CD14-positive monocyte (primary cell): ENCODE measurements around the gene BMS1. TPM values are rescaled to one million over a fixed set of nuclear protein-coding genes. Genes with fewer than 3 reads are reported as not detected.

Source experiments
- DNase-seq, 3 donors: peaks; one replicate each; pipeline ENCODE4 v3.0.0-alpha.2; 2011 to 2022
- H2AFZ ChIP-seq: 2 replicates; pipeline ENCODE4 v1.6.0; 2012; ENCODE audit warnings: mild to moderate bottlenecking, low read depth, low read length, inconsistent platforms; ENCODE audit not compliant: insufficient read depth, poor library complexity, severe bottlenecking
- H3K27ac ChIP-seq, 2 donors: 1 replicate in 1 of 2; 2 replicates in 1 of 2; pipeline ENCODE4 v1.5.1; 2012 to 2013; ENCODE audit warnings: low read length in 2 of 2, control low read depth in 1 of 2, inconsistent platforms in 1 of 2, low read depth in 1 of 2, mild to moderate bottlenecking in 1 of 2
- H3K27me3 ChIP-seq, 2 donors: one replicate each; pipeline versions ENCODE4 v1.6.0 to v1.6.1; 2011 to 2013; ENCODE audit warnings: low read length in 2 of 2; ENCODE audit not compliant: control insufficient read depth in 2 of 2, insufficient read depth in 2 of 2
- H3K36me3 ChIP-seq, 2 donors: replicated peaks in 1 of 2; 1 replicate in 1 of 2; 2 replicates in 1 of 2; pipeline versions ENCODE4 v1.5.1 to v1.6.1; 2012 to 2013; ENCODE audit warnings: low read length in 2 of 2, control low read depth in 1 of 2, inconsistent platforms in 1 of 2, mild to moderate bottlenecking in 1 of 2; ENCODE audit not compliant: insufficient read depth in 2 of 2, control insufficient read depth in 1 of 2
- H3K4me1 ChIP-seq, 2 donors: 1 replicate in 1 of 2; 2 replicates in 1 of 2; pipeline versions ENCODE4 v1.5.1 to v1.6.1; 2012 to 2013; ENCODE audit warnings: low read length in 2 of 2, control low read depth in 1 of 2, inconsistent platforms in 1 of 2, mild to moderate bottlenecking in 1 of 2, moderate library complexity in 1 of 2; ENCODE audit not compliant: insufficient read depth in 2 of 2, control insufficient read depth in 1 of 2
- H3K4me2 ChIP-seq: replicated peaks from 2 replicates; pipeline ENCODE3; 2012; ENCODE audit warnings: low read length, moderate library complexity, mild to moderate bottlenecking; ENCODE audit not compliant: poor library complexity, severe bottlenecking; ENCODE audit errors: extremely low read depth
- H3K4me3 ChIP-seq, 3 experiments: fragments of 200-600 bp in 1 of 3; sonication (generic) in 1 of 3; replicated peaks in 1 of 3; 1 replicate in 2 of 3; 2 replicates in 1 of 3; pipeline ENCODE4 v1.5.1; 2011 to 2013; ENCODE audit warnings: low read length in 3 of 3, mild to moderate bottlenecking in 3 of 3, control low read depth in 2 of 3, low read depth in 2 of 3, inconsistent platforms in 1 of 3, moderate library complexity in 1 of 3
- H3K79me2 ChIP-seq: 2 replicates; pipeline ENCODE4 v1.6.0; 2012; ENCODE audit warnings: mild to moderate bottlenecking, control low read depth, inconsistent platforms, low read length, moderate library complexity; ENCODE audit not compliant: insufficient read depth
- H3K9ac ChIP-seq: 2 replicates; pipeline ENCODE4 v1.6.0; 2017; ENCODE audit warnings: low read length, mild to moderate bottlenecking; ENCODE audit not compliant: insufficient read depth, poor library complexity, severe bottlenecking
- H3K9me3 ChIP-seq, 2 donors: replicated peaks in 1 of 2; 1 replicate in 1 of 2; 2 replicates in 1 of 2; pipeline versions ENCODE4 v1.5.1 to v1.6.1; 2012 to 2013; ENCODE audit warnings: low read length in 2 of 2, control low read depth in 1 of 2; ENCODE audit not compliant: control insufficient read depth in 1 of 2, insufficient read depth in 1 of 2
- H4K20me1 ChIP-seq: 2 replicates; pipeline ENCODE4 v1.6.0; 2012; ENCODE audit warnings: mild to moderate bottlenecking, low read length, control low read depth, moderate library complexity; ENCODE audit not compliant: insufficient read depth
- H3K27ac Mint-ChIP-seq, 7 donors: one replicate each; pipeline ENCODE4 v1.8.0; 2020; ENCODE audit warnings: mild to moderate bottlenecking in 7 of 7, mixed read lengths in 7 of 7, moderate library complexity in 6 of 7, inconsistent platforms in 2 of 7
- H3K27me3 Mint-ChIP-seq, 3 donors: one replicate each; pipeline ENCODE4 v1.8.0; 2021 to 2022; ENCODE audit warnings: low read depth in 3 of 3, mild to moderate bottlenecking in 3 of 3, mixed read lengths in 3 of 3, moderate library complexity in 3 of 3, inconsistent platforms in 1 of 3
- H3K36me3 Mint-ChIP-seq, 2 donors: one replicate each; pipeline ENCODE4 v1.8.0; 2020; ENCODE audit warnings: mixed read lengths in 2 of 2, inconsistent platforms in 1 of 2, mild to moderate bottlenecking in 1 of 2
- H3K4me1 Mint-ChIP-seq: one replicate; pipeline ENCODE4 v1.8.0; 2020; ENCODE audit warnings: mild to moderate bottlenecking, mixed read lengths
- H3K4me3 Mint-ChIP-seq, 2 donors: one replicate each; pipeline ENCODE4 v1.8.0; 2020; ENCODE audit warnings: mild to moderate bottlenecking in 2 of 2, mixed read lengths in 2 of 2, moderate library complexity in 1 of 2
- H3K9me3 Mint-ChIP-seq, 7 donors: one replicate each; pipeline ENCODE4 v1.8.0; 2020 to 2022; ENCODE audit warnings: mixed read lengths in 7 of 7, mild to moderate bottlenecking in 6 of 7, moderate library complexity in 6 of 7, inconsistent platforms in 2 of 7
- WGBS: methylation state at CpG from one replicate; pipeline ENCODE4 v1.1.5; 2013; ENCODE audit warnings: missing lambda C conversion rate; ENCODE audit not compliant: insufficient coverage; 5-methylcytosine and 5-hydroxymethylcytosine counted together
- intact Hi-C, 2 donors: fragments of 100-400 bp; cut with micrococcal nuclease; formaldehyde crosslinking; loops; one replicate each; pipeline versions ENCODE4 v1.15.0 to v1.15.1; 2023
- polyA plus RNA-seq, 3 donors: library from polyadenylated mRNA; depleted of rRNA in 1 of 3; unstranded in 2 of 3; stranded (reverse) in 1 of 3; fragments of 300-500 nt in 2 of 3; fragments of >200 nt in 1 of 3; fragmentation: Illumina TruSeq in 2 of 3; gene quantifications; 1 replicate in 2 of 3; 2 replicates in 1 of 3; pipeline ENCODE4 v1.2.3, GENCODE V29; 2012 to 2021
- TF ChIP-seq, protein P1 (sequence below): fragments of 200-600 bp; IDR thresholded peaks from one replicate; pipeline ENCODE4 v1.8.0; 2022; ENCODE audit warnings: antibody characterized with exemption, mild to moderate bottlenecking

BMS1 gene
- polyA plus RNA-seq, 3 donors: 2.4 to 4.6 (median 2.9) TPM

DNA sequence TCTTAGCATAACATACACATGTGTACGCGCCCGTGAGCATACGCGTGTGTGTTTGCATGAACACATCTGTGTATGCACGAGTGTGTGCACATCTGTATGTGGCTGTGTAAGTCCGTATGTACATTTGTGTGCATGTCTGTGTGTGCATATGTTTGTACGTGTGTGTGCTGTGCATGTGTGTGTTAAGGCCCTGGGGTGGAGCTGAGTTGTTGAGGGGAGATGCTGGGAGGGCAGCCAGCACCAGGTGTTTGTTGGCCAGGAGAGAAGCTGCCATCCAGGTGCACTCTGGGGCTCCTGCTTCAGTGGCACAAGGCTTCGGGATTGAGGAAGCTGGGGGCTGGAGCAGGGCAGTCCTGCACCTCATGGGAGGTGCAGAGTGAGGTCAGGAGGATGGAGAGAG is 85.0 kb downstream of the BMS1 start:
- peaks cover 0 to 5% (median 0%) of the 10 kb centered on the region in 7 donors for H3K9me3 Mint-ChIP-seq
- no peak overlapping the region for H3K27ac ChIP-seq
- H4K20me1 ChIP-seq: no peaks in the 10 kb centered on the region
- H3K9ac ChIP-seq: no peak overlapping the region
- no peaks in the 10 kb centered on the region for H3K36me3 ChIP-seq
- H3K27ac Mint-ChIP-seq: peak overlapping the region in 1 of 7 donors; percentile 12
- peaks cover 17 to 24% (median 17%) of the 10 kb centered on the region in 3 donors for H3K27me3 Mint-ChIP-seq
- peaks cover 15 to 20% of the 10 kb centered on the region in 2 donors for H3K4me1 ChIP-seq
- H3K4me2 ChIP-seq: no peak overlapping the region
- no peaks in the 10 kb centered on the region for H3K36me3 Mint-ChIP-seq
- H3K4me1 Mint-ChIP-seq: peaks cover 21% of the 10 kb centered on the region
- peaks cover 0 to 13% of the 10 kb centered on the region in 2 donors for H3K27me3 ChIP-seq
- no peak overlapping the region for H3K4me3 Mint-ChIP-seq
- WGBS: 99% methylated on average over 9 of the region's 9 CpGs
- TF ChIP-seq, protein P1, sequence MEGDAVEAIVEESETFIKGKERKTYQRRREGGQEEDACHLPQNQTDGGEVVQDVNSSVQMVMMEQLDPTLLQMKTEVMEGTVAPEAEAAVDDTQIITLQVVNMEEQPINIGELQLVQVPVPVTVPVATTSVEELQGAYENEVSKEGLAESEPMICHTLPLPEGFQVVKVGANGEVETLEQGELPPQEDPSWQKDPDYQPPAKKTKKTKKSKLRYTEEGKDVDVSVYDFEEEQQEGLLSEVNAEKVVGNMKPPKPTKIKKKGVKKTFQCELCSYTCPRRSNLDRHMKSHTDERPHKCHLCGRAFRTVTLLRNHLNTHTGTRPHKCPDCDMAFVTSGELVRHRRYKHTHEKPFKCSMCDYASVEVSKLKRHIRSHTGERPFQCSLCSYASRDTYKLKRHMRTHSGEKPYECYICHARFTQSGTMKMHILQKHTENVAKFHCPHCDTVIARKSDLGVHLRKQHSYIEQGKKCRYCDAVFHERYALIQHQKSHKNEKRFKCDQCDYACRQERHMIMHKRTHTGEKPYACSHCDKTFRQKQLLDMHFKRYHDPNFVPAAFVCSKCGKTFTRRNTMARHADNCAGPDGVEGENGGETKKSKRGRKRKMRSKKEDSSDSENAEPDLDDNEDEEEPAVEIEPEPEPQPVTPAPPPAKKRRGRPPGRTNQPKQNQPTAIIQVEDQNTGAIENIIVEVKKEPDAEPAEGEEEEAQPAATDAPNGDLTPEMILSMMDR: no peak
- H2AFZ ChIP-seq: no peak overlapping the region
- H3K9me3 ChIP-seq: no peaks in the 10 kb centered on the region
- H3K4me3 ChIP-seq: no peak overlapping the region
- no peak for DNase-seq
- intact Hi-C loops: loop anchor here (2.0 to 10.0 kb wide), 6 partner anchors 237 to 607 kb away; no protein-coding TSS in a partner anchor
- no peaks in the 10 kb centered on the region for H3K79me2 ChIP-seq

DNA sequence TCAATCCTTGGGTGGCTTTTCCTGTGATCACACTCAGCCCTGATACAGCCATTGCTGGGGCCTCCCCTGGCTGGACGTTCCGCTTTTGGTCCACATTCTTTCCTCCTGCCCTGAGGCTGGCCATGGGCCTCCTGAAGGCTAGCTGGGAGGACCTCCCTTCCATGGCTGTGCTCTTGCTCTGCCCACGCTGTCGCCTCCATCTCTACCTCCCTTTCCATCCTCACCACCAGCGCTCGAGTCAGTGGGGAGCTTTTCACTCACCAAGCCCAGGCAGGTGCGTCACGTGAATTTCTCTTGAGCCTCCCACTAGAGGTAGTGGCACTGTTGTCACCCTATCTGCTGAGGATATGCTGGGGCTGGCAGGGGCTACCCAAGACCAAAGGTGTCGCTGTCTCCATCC is 85.9 kb downstream of the BMS1 start:
- intact Hi-C loops: loop anchor here (5.0 to 10.0 kb wide), 5 partner anchors 334 to 606 kb away; no protein-coding TSS in a partner anchor
- WGBS: 99% methylated on average over 6 of the region's 9 CpGs

More for the DNA sequence above, 85.9 kb downstream of the BMS1 start:
- no peaks in the 10 kb centered on the region for H3K36me3 ChIP-seq
- no peak overlapping the region for H3K9ac ChIP-seq
- H3K4me1 ChIP-seq: peaks cover 15 to 20% of the 10 kb centered on the region in 2 donors
- no peak for DNase-seq
- H2AFZ ChIP-seq: no peak overlapping the region
- no peaks in the 10 kb centered on the region for H3K36me3 Mint-ChIP-seq
- H3K27me3 Mint-ChIP-seq: peaks cover 17 to 24% (median 17%) of the 10 kb centered on the region in 3 donors
- no peak overlapping the region for H3K4me3 Mint-ChIP-seq
- H3K27me3 ChIP-seq: peaks cover 0 to 13% of the 10 kb centered on the region in 2 donors
- H3K79me2 ChIP-seq: no peaks in the 10 kb centered on the region
- no peak overlapping the region for H3K4me3 ChIP-seq
- TF ChIP-seq, protein P1: no peak
- no peak overlapping the region for H3K4me2 ChIP-seq
- H3K9me3 Mint-ChIP-seq: peaks cover 0 to 5% (median 0%) of the 10 kb centered on the region in 7 donors
- H3K4me1 Mint-ChIP-seq: peaks cover 19% of the 10 kb centered on the region
- H3K27ac ChIP-seq: no peak overlapping the region
- H3K9me3 ChIP-seq: no peaks in the 10 kb centered on the region
- no peaks in the 10 kb centered on the region for H4K20me1 ChIP-seq
- H3K27ac Mint-ChIP-seq: no peak overlapping the region
